Measurements from ENCODE around the gene ICOSLG. TPM values are rescaled to one million over a fixed set of nuclear protein-coding genes. Genes with fewer than 3 reads are reported as not detected.

ICOSLG gene
- total and polyA plus RNA-seq, 12 donors = 0.90 to 6.2 (median 1.6) TPM

GRCh38 chr21:44267655-44268142 is 27.0 kb upstream of the ICOSLG start:
- H3K27me3 ChIP-seq = peaks cover 0 to 4% (median 0%) of the 10 kb centered on the region in 7 donors
- H3K27ac ChIP-seq = no peak overlapping the region
- intact Hi-C loops (cut with DNase I) = loop anchor here in 1 of 10 donors (2.0 kb wide), 1 partner anchor 21 kb away; no protein-coding TSS in a partner anchor
- H3K9me3 ChIP-seq = no peaks in the 10 kb centered on the region
- TF ChIP-seq CTCF (IDR thresholded peaks at IDR 0.05) = peak in 7 of 9 donors; percentile 16 to 45 (median 28)
- DNase-seq (no peak), ATAC-seq (peak in 4 of 8 donors; percentile 23 to 50 (median 28))
- H3K36me3 ChIP-seq = no peaks in the 10 kb centered on the region
- WGBS, 2 donors = 75 to 80% methylated on average over 19 of the region's 19 CpGs
- no peak overlapping the region for H3K4me3 ChIP-seq
- no peaks in the 10 kb centered on the region for H3K4me1 ChIP-seq

GRCh38 chr21:44265734-44266270 is 25.1 kb upstream of the ICOSLG start:
- no peaks in the 10 kb centered on the region for H3K9me3 ChIP-seq
- WGBS, 2 donors = 93 to 95% methylated on average over 17 of the region's 17 CpGs
- no peak overlapping the region for H3K4me3 ChIP-seq
- H3K27ac ChIP-seq = no peak overlapping the region
- DNase-seq = no peak
- H3K4me1 ChIP-seq = no peaks in the 10 kb centered on the region
- ATAC-seq = no peak
- intact Hi-C loops (cut with DNase I) = loop anchor here in 1 of 10 donors (2.0 kb wide), 1 partner anchor 23 kb away; no protein-coding TSS in a partner anchor
- H3K36me3 ChIP-seq = no peaks in the 10 kb centered on the region
- H3K27me3 ChIP-seq = peaks cover 0 to 4% (median 0%) of the 10 kb centered on the region in 7 donors
- no peak for TF ChIP-seq CTCF (IDR thresholded peaks at IDR 0.05)

- intact Hi-C loops (cut with DNase I) = no loop called here
- TF ChIP-seq CTCF (IDR thresholded peaks at IDR 0.05) = no peak
- no peak overlapping the region for H3K4me3 ChIP-seq
- H3K36me3 ChIP-seq = no peaks in the 10 kb centered on the region
- H3K9me3 ChIP-seq = peaks cover 0 to 10% (median 0%) of the 10 kb centered on the region in 11 donors
- no peaks in the 10 kb centered on the region for H3K4me1 ChIP-seq
- no peak overlapping the region for H3K27ac ChIP-seq
- WGBS, 2 donors = 88 to 95% methylated on average over 4 of the region's 4 CpGs
- peaks cover 0 to 4% (median 0%) of the 10 kb centered on the region in 7 donors for H3K27me3 ChIP-seq
- DNase-seq = no peak
- no peak for ATAC-seq
Observed at GRCh38 chr21:44263768-44264167, 23.0 kb upstream of the ICOSLG start.

- ATAC-seq = no peak
- no peak for DNase-seq
- 55 to 68% methylated on average over 16 to 18 of the region's 18 CpGs for WGBS, 2 donors
Observed at GRCh38 chr21:44263221-44263760, 22.5 kb upstream of the ICOSLG start.

More at GRCh38 chr21:44263221-44263760, 22.5 kb upstream of the ICOSLG start:
- no peak overlapping the region for H3K27ac ChIP-seq
- intact Hi-C loops (cut with DNase I) = no loop called here
- peaks cover 0 to 10% (median 0%) of the 10 kb centered on the region in 11 donors for H3K9me3 ChIP-seq
- no peak overlapping the region for H3K4me3 ChIP-seq
- H3K27me3 ChIP-seq = peaks cover 0 to 4% (median 0%) of the 10 kb centered on the region in 7 donors
- no peaks in the 10 kb centered on the region for H3K36me3 ChIP-seq
- TF ChIP-seq CTCF (IDR thresholded peaks at IDR 0.05) = no peak
- no peaks in the 10 kb centered on the region for H3K4me1 ChIP-seq
